COLO829 (cell line): ENCODE measurements around the gene KDM4E.
"Not testable (repeated sequence)": the region's sequence is repeated elsewhere in the genome, so short reads cannot be mapped to it uniquely, and the experiment has no call there.

Experiments
- DNase-seq: peaks from one replicate; pipeline ENCODE4 v3.0.0; 2012; ENCODE audit warnings: low spot score

The KDM4E gene

DNA sequence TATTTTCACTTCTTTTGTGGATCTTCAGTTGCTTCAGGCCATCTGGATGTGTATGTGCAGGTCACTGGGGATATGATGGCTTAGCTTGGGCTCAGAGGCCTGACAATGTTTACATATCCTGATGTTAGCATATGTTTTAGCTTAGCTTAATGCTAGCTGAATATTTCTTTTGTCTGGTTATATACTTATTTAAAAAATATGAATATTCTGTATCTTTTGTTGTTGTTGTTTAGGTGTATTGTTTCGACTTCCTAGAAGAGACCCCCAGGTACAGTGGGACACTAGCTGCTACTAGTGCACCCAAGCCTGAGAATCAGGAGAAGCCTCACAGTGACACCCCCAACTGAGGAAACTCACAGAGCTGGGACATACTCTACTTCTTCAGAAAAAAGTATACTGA lies at the start of gene KDM4E:
KDM4E (plus strand) TSS at position 301 of the 400 bp plus-strand sequence. CDS start 300 bp downstream, outside the sequence.
- DNase-seq = no peak

DNA sequence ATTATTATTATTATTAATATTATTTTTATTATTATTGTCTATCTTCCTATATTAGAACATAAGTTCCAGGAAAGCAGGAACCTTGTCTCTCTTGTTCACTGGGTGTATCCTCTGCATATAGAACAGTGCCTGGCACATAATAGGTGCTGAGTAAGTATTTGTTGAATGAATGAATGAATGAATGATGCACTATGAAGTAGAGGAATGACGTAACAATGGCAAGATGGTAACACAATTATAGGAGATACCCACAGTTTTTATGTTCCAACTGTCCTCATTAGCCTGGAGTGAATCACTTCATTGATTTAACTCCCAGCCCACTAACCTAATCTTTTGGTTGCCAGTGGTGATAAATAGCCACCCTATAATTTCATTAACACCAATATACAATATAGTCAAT lies 49.5 kb upstream of the KDM4E start:
- DNase-seq = no peak

- DNase-seq = no peak
These were observed 37.7 kb upstream of the KDM4E start for GRCh38 chr11:94987378-94987777.

- DNase-seq = no peak
These were observed 36.3 kb upstream of the KDM4E start for GRCh38 chr11:94988748-94989147.

- no peak for DNase-seq
These were observed 31.6 kb upstream of the KDM4E start for GRCh38 chr11:94993400-94993943.

- DNase-seq = no peak
These were observed 27.6 kb upstream of the KDM4E start for GRCh38 chr11:94997437-94997836.

- no peak for DNase-seq
These were observed 26.8 kb upstream of the KDM4E start for GRCh38 chr11:94998285-94998684.

- DNase-seq = no peak
These were observed 21.3 kb upstream of the KDM4E start for GRCh38 chr11:95003716-95004115.

DNA sequence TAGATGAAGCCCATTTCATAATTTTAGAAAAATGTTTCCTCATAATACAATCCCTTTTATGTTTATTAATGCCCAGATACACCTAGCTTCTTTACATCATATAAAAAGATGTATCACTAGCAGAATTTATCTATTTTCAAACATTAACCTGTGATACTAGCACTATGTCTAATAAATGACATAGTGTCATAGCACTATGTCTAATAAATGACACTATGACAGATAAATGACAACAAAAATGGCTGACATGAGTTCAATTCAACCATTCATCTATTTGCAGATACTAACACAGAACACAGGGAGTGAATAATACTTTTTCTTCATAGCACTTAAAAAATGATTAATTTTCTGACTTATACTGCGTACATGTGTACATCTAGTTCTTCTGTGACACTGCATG lies 19.4 kb upstream of the KDM4E start:
- no peak for DNase-seq

DNA sequence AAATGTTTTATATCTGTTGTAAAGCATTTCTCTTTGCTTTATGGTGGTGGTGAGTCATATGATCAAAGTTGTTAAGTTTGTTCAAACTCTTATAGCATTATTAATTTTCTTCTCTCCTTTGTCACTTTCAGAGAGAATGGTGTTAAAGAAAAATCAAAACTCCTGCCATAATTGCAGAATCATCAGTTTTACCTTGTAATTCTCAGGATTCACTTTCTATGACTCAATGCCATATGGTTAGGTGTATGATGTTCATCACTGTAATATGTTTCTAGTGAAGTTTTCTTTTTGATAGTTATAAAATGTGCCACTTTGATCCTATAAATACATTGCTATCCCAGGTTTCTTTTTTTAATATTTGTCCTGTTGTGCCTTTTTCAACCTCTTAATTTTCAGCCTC lies 13.7 kb upstream of the KDM4E start:
- DNase-seq = no peak

- no peak for DNase-seq
These were observed 10.8 kb upstream of the KDM4E start for GRCh38 chr11:95014184-95014821.

- DNase-seq = no peak
These were observed 8.9 kb upstream of the KDM4E start for GRCh38 chr11:95016139-95016538.

- DNase-seq = not testable (repeated sequence)
These were observed 3.6 kb upstream of the KDM4E start for GRCh38 chr11:95021468-95021867.

- DNase-seq = not testable (repeated sequence)
These were observed 536 bp downstream of the KDM4E start for GRCh38 chr11:95025594-95025993.

DNA sequence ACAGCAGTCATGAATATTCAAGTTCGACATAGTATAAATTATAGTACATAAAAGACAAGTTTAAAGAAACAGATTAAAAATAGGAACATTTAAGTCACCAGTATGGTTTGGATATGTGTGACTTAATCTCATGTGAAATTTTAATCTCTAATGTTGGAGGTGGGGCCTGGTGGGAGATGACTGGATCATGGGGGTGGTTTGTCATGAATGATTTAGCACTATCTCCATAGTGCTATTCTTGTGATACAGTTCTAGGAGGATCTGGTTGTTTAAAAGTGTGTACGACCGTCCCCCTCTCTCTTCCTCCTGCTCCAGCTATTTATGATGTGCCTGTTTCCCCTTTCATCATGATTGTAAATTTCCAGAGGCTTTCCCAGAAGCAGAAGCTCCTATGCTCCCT lies 3.3 kb downstream of the KDM4E start:
- DNase-seq = no peak

GRCh38 chr11:95033051-95033450 lies 8.0 kb downstream of the KDM4E start:
- no peak for DNase-seq

DNA sequence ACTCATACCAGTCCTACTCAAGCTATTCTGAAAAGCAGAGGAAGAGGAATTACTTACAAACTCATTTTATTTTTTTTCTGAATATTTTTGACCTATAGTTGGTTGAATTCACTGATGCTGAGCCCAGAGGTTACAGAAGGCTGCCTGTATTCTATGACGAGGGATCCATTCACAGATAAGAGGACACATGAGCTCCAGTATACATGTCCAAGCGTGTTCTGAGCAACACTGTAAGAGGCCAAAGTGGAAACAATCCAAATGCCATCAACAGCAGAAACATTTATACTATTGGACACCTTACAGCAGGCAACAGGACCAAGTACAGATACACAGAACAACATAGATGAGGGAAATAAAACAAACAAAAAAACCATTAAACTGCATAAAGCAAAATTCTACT lies 10.3 kb downstream of the KDM4E start:
- DNase-seq = no peak

- not testable (repeated sequence) for DNase-seq
These were observed 12.4 kb downstream of the KDM4E start for GRCh38 chr11:95037356-95038035.

- no peak for DNase-seq
These were observed 17.2 kb downstream of the KDM4E start for GRCh38 chr11:95042239-95042638.

DNA sequence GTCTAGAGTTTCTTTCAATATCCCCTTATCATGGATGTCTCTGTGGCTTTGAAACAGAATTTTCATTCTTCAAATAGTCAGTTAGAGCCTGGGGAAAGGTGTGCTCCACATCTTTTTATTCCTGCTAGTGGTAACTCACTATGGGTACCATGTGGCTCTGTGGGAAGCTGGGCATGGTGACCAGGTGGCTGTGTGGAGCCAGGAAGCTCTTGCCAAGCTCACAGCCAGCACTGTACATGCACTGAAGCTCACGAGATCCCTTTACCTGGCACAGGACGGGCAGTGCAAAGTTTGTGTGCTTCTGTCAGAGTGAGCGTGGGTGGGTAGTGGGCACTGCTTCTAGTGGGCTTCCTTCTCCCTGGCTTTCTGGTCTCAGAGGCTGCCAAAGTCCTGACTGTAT lies 17.8 kb downstream of the KDM4E start:
- DNase-seq = no peak

DNA sequence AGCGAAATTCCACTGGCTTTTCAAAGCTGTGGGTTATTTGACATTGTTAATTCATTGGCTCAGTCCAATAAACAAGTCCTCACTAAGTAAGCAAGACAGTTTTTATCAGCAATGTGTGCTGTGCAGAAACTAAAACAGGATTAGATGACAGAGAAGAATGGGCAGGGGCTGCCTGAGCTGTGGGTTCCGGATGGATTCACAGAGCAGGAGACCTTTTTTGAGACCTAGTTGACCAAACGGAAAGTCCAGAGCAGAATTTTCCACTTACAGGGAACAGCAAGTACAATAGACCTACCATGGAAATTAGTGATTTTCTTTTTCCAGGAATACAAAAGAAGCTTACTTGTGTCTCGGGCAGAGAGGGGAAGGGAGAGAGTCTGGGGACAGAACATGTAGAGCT lies 19.0 kb downstream of the KDM4E start:
- no peak for DNase-seq

DNA sequence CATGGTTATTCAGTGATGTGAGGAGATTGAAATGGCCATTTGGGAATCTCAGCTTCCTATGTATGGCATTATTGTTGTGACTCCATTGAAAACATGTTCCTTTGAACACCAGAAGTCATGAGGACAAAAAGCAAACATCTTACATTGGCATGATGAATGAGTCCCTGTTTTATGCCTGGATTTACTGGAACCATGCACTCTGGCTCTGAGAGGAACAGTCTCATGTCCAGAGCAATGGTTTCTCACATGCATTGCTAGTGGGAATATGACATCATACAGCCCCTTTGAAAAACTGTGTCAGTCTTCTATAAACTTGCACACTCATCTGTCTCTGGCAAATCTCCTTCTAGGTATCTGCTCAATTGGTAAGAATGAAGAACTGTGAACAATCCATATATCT lies 20.8 kb downstream of the KDM4E start:
- peak; percentile 43 for DNase-seq

DNA sequence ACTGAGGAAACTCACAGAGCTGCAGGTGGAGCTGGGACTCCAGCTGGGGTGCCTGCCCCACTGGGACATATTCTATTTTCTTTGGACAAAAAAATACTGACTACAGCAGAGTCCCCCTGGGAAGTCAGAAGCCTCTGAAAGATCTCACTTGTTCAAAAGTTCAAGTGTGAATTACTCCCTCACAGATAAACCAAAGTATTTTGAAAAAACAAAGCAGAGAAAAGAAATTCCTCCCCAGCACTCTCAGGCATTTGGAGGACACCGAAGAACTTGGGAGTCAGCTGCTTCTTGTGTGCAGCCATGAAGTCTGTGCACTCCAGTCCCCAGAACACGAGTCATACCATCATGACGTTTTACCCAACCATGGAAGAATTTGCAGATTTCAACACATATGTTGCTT lies 24.1 kb downstream of the KDM4E start, which contains the start of gene KDM4F:
KDM4F (plus strand) TSS at position 301 of the 400 bp plus-strand sequence.
- not testable (repeated sequence) for DNase-seq
